HL-60/S4 treated with retinoic acid at 250 ng/mL for 4 days and 3 days (cell line): ENCODE data around the gene OIT3.

ENCODE experiments used
- in situ Hi-C: fragments of 300-500 bp; cut with MboI; formaldehyde crosslinking; loops from 2 replicates; pipeline ENCODE4 v1.7.0; 2022; ENCODE audit warnings: low sequenced_read_pairs

OIT3 gene

DNA sequence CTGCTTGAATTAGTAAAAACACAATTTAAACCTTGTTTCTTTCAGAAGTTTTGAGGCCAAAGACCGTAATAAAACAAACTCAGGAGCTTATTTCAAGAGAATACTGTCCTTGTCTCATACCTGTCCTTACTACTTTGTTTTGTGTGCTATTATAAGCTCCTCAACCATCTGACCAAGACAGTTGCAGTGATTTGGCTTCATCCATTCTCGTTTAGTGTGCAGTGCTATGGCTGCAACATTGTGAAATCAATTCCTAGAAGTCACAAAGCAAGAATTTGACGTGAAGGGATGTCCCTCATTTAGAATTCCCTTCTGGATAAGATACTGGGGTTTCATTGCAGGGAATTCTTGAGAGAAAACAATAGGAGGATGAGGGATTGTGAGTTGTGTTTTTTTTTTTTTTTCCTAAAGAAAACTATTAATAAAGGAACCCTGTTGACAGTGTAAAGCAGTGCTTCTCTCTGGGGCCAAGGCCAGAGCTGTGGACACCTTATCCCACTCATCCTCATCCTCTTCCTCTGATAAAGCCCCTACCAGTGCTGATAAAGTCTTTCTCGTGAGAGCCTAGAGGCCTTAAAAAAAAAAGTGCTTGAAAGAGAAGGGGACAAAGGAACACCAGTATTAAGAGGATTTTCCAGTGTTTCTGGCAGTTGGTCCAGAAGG, at the start of gene OIT3:
Gene OIT3 (plus strand): TSS at position 604 of the 663 bp plus-strand sequence. CDS start 60 bp downstream, outside the sequence.
- in situ Hi-C loops = no loop called here

DNA sequence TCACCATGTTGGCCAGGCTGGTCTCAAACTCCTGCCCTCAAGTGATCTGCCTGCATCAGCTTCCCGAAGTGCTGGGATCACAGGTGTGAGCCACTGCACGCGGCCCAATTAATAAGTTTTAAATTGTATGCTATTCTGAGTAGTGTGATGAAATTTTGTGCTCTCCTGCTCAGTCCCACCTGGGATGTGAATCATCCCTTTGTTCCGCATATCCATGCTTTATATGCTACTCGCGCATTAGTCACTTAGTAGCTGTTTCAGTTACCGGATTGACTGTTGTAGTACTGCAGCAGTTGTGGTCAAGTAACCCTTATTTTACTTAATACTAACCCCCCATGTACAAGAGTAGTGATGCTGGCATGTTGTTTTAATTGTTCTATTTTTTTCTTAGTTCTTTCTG, 47.3 kb upstream of the OIT3 start:
- in situ Hi-C loops = no loop called here

DNA sequence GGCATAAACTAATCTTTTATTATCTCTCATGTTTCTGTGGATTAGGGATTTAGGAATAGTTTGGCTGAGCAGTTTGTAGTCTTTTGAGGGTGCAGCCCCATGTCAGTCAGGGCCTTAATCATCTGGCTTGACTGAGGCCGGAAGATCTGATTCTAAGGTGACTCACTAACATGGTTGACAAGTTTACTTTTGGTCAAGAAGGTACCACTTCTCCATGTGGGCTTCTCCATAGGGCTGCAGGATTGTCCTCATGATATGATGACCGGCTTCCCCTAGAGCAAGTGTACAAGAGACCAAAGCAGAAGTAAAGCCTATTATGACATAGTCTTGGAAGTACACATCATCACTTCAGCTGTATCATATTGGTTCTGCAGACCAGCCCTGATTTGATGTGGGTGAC, 45.9 kb upstream of the OIT3 start:
- in situ Hi-C loops = no loop called here

DNA sequence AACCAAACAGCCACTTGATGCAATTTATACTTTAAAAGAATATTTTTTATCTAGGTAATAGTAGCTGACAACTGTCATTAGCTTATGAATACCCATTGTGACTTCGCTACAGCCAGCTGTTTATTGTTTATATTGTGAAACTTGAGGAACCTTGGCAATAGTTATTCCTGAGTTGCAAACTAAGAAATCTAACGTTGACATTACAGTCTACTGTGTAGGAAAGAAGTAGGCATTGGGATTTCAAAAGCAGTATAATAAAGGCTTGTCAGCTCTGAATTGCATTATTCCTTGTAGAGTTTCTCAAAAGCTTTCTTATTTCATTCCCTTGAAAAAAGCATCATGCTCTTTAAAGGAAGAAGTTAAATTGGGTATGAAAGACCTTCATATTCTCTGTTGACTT, 42.7 kb upstream of the OIT3 start:
- in situ Hi-C loops = no loop called here

DNA sequence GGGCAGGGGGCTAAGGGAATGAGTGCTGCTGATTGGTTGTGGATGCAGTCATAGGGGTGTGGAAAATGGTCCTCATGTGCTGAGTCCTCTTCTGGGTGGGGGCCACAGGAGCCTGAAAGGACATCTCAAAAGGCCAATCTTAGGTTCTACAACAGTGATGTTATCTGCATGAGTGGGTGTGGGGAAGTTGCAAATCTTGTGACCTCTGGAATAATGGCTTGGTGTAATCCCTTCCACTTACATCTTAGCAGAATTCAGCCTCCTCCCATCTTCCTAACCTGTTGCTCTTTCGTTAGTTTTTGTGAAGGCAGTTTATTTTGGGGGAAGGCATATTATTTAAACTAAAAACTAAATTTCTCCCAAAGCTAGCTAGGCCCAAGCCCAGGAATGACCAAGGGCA, 42.0 kb upstream of the OIT3 start:
- in situ Hi-C loops = no loop called here

DNA sequence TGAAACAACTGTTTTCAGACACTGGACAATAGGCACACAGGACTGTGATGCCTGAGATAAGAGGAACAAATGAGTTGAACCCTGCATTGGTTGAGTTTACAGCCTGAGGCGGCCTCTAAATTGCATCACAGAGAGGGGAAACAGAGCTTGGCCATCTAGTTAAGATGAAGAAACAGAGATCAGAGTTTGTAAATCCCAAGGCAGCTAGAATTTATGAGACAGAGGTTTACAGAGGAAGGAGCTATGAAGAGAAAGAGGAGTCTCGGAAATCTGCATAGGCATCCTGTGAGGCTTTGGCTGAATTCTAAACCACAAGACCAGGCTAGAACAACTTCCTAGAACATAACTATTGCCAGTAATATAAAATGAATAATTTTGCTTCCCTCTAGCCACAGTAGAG, 41.0 kb upstream of the OIT3 start:
- in situ Hi-C loops = no loop called here

DNA sequence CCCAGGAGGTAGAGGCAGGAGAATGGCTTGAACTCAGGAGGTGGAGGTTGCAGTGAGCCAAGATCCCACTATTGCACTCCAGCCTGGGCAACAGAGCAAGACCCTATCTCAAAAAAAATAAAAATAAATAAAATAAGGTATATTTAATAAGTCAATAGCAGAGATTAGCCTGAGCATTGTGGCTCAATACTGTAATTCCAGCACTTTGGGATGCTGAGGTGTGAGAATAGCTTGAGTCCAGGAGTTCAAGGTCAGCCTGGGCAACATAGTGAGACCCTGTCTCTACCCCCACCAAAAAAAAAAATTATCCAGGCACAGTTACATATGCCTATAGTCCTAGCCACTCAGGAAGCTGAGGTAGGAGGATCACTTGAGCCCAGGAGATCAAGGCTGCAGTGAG, 38.4 kb upstream of the OIT3 start:
- in situ Hi-C loops = no loop called here

DNA sequence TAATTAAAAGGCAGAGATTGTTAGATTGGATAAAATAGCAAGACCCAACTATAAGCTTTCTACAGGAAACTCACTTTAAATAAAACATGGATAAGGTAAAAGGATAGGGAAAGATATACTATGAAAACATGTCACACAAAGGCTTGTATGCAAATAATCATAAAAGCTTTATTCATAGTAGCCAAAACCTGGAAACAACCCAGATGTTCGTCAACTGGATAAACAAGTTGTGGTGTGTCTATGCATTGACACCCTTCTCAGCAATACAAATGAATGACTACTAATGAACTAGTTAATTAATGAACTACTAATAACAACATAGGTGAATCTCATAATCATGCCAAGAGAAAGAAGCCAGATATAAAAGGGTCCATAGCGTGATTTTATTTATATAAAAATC, 37.7 kb upstream of the OIT3 start:
- in situ Hi-C loops = no loop called here

DNA sequence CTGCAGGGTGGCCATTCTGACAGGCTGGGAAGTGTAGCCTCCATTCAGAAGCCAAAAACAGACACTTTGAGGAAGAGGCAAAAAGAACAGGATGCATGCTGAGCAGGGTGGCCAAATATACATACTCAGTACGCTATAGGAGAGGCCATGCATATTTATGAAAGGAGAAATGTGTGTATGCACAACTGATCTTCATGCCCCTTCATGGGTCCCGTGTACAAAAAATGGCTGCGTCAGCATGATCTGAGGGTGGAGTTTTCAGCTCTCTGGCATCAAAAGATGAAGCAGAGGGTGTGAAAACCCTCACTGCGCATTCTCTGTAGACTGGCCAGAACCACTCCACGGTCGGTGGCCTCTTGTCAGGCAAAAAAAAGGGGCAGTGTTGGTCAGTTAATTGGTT, 35.5 kb upstream of the OIT3 start:
- in situ Hi-C loops = no loop called here

DNA sequence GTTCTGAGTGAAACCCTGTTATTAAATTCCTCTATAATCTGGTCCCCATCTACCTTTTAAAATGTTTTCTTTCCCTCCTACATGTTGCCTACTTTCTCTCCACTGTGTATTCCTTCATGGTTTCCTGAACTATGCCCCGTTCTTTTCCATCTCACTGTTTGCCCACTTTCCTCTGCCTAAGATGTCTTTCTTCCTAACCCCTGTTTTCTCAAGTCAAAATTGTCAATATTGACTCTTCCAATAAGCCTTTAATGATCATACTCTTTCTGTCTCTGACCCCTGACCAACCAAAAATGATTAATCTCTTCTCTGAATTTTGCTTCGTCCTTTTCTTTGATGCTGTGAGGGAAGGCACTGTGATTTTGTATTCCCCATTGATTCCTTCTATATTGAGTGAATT, 30.6 kb upstream of the OIT3 start:
- in situ Hi-C loops = no loop called here

DNA sequence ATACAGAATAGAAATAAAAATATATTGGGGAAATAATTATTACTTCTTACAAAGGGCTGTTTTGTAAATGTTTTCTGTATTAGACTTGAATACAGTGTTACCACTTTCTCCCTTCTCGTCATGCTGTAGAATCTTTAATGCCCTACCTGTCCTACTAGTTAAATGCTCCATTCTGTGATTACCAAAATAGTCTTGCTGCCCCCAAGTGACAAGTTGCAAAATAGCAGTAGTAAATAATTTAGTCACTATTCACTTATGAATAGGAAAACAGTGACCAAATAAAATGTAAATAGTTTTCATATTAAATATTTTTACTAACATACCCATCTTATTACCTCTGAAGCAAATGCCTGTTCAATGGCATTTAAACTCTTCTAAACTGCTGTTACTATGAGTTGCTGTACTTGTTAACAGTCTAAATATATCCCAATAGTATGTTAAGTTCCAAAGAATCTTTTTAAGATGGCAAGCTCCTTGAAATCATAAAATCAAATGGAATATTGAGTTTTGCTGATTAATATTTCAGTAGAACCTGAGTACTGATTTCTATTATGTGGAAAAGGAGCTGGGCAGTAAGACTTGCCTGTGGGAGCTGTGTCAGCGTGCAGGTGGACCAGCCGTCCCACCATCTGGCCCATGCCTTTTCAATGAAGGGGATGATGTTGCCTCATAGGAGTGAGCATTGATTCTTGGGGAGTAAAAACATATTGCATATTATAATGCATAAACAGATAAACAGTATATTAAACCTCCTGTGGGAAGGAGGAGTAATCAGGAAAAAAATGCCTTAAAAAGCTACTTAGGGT, 18.1 kb upstream of the OIT3 start:
- in situ Hi-C loops = no loop called here

DNA sequence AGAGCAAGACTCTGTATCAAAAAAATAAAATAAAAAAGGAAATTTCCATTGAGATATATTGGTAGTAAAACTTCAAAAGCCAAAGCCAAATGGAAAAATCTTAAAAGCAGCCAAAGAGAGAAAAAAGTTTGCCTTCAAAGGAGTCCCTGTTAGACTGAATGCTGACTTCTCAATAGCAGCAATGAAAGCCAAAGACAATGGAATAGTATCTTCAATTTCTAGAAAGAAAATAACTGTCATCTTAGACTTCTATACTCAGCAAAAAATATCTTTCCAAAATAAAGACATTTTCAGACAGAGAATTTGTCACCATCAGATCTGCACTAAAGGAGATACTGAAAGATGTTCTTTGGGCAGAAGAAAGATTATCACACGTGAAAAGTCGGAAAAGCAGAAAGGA, 14.3 kb upstream of the OIT3 start:
- in situ Hi-C loops = no loop called here

DNA sequence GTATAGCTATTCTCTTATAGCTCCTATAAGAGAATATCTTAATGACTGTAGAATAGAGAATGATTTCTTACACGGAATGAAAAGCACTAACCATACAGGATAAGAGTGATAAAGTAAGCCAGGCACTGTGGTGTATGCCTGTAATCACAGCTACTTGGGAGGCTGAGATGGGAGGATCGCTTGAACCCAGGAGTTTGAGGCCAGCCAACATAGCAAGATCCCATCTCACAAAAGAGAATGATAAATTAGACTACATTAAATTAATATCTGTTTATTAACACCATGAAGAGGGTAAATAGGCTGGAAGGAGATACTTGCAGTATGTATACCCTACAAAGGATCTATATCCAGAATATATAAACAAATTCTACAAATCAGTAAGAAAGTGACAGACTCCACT, 12.2 kb upstream of the OIT3 start:
- in situ Hi-C loops = no loop called here

DNA sequence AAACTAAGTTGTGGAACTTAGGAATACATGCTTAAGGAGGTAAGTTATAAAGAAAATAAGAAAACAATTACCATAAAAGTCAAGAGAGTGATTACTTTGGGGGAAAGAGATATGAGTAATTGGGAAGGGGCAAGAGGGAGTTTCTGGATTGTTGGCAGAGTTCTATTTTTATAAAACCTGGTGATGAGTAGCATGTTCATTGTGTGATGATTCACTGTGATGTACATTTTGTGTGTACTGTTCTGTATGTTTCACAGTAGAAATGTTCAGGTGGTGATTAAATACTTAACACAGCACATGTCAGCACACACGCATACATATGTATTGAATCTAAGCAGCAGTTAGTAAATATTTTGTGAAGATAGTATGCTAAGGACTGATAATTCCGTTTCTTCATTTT, 9.7 kb upstream of the OIT3 start:
- in situ Hi-C loops = no loop called here

DNA sequence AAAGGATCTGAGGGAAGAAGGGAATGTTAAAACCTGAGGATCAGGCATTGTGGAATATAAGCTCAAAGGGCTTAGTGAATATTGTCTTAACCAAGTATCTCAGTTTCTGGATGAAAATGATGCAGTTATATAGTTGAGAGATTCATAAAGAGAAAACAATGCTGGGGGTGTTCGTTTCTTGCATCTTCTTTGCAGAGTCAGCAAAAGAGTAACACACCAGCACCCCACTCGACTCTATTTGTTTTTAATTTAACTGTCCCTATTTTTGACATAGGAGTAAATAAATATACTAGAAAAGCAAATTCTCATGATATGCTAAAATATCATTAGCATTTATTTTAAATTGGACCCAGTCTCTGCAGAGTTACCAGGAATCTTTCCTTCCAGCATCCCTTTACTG, 7.6 kb upstream of the OIT3 start:
- in situ Hi-C loops = no loop called here

DNA sequence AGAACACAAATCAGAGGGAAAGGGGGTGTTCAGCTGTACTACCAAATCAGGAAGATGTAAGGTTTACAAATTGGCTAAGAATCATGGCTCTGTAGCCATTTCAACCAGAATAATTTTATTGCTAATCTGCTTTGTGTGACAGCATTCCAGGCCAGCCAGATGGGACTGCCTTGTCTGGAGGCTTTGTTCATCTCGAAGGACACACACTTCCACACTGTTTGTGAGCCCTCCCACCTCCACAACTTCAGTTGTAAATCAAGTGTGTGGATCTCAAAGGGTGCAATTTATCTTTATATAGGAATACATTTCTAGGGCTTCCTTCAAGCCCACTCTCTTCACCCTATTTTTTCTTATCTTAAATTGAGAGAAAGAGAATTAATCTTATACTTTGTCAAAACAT, 6.9 kb upstream of the OIT3 start:
- in situ Hi-C loops = no loop called here

DNA sequence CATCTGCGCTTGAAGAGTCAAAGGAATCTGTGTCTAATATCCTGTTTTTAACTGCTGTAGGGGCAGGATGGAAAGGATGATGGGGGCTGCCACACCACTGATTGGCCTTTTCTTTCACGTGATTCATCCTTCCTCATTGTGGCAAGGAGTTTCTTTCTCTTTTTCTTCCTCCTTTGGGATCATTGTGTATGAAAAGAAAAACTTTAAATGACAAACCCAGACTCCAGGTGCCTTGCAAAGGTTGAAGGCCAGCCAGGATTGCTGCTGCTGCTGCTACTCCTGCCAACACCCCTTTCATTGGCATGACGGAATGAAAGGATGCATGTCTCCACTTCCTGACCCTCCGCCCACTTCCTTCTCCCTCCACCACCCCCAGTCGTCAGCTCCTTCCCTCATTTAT, 6.5 kb upstream of the OIT3 start:
- in situ Hi-C loops = no loop called here

DNA sequence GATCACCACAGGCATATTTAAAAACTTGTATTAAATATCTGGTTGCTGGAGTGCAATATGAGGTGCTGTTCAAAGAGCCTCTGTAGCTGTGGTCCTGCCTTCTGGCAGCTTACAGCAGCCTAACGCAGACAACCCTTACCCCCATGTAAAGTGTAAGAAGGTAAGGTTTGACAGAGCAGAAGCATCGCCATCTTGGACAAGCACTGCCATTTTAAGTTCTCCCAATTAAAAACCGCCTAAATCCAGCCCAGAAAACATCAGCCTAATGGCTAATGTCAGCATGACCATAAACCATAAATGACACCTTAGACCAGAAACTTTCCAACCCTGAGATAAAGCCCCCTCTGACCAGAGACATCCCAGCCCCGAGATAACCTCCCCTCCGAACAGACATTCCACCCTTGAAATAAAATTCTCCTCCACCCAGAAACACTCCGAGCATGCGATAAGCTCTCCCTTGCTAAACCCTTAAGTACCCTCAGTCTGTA, 5.3 kb upstream of the OIT3 start:
- in situ Hi-C loops = no loop called here

DNA sequence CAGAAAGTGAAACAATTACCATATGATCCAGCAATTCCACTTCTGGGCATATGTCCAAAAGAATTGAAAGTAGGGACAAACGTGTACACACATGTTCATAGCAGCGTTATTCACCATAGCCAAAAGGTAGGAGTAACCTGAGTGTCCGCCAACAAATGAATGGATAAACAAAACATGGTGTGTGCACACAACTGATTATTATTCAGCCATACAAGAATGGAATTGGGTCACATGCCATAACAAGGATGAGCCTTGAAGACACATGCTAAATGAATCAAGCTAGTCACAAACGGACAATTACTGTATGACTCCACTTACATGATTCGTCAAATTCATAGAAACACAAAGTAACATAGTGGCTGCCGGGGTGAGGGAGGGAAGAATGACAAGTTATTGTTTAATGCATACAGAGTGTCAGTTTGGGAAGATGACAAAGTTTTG, 4.1 kb upstream of the OIT3 start:
- in situ Hi-C loops = no loop called here

DNA sequence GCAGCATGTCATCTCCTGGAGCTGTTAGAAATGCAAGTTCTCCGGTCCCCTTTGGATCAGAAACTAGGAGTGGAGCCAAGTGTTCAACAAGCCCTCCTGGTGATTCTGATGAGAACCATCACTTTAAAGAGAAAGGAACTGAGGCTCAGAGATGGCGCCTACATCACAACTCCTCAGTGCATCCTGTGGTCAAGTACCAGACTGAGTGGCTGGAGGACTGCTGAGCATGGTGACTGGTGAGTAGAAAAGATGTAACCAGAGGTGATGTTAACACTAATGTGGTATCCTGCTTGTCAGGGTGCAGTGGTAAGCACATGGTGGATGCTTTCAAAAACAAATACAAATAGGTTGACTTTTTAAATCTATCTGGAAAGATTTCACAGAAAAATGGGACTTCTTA, 3.5 kb upstream of the OIT3 start:
- in situ Hi-C loops = no loop called here

DNA sequence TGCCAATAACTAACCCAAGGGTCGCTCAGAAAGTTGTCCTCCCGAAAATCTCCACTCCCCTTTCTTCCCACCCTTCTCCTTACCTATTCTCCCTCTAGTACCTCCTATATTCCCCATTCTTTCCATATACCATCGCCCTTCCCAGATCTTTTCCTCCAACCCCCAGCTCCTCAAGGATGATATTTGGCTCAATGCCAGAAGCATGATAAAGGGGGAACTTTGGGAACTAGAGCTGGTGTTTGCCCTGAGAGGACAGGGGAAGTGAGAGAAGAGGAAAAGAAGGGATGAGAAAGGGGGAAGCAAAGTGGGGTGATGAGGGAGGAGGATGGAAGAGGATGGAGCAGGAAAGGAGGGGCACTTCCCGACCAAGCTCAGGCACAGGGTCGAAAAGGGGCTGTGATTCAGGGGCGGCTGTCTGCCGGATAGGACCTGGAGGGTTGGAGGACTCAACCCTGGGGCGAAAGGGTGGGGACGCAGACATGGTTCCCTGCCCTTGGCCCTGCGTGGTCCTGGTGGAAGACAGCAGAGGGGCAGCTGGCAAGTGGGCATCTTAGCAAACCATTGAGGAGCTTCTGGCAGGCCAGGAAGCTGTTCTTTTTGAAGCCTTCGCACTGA, 1.8 kb downstream of the OIT3 start:
- in situ Hi-C loops = no loop called here

DNA sequence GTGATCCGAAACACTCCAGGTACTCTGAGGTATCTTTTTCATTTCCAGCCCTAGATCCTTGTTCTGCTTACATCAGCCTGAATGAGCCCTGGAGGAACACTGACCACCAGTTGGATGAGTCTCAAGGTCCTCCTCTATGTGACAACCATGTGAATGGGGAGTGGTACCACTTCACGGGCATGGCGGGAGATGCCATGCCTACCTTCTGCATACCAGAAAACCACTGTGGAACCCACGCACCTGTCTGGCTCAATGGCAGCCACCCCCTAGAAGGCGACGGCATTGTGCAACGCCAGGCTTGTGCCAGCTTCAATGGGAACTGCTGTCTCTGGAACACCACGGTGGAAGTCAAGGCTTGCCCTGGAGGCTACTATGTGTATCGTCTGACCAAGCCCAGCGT, 5.1 kb downstream of the OIT3 start:
- in situ Hi-C loops = no loop called here
